CD14-positive monocyte (primary cell): Measurements from ENCODE around the gene APOL1. TPM values are rescaled to one million over a fixed set of nuclear protein-coding genes. Genes with fewer than 3 reads are reported as not detected.
A peak's percentile ranks its signal among the peaks of the same experiment; 100 is the strongest.

ENCODE experiments used
- DNase-seq, 3 donors: peaks; one replicate each; pipeline ENCODE4 v3.0.0-alpha.2; 2011 to 2022
- H2AFZ ChIP-seq: 2 replicates; pipeline ENCODE4 v1.6.0; 2012; ENCODE audit warnings: mild to moderate bottlenecking, low read depth, low read length, inconsistent platforms; ENCODE audit not compliant: insufficient read depth, poor library complexity, severe bottlenecking
- H3K27ac ChIP-seq, 2 donors: 1 replicate in 1 of 2; 2 replicates in 1 of 2; pipeline ENCODE4 v1.5.1; 2012 to 2013; ENCODE audit warnings: low read length in 2 of 2, control low read depth in 1 of 2, inconsistent platforms in 1 of 2, low read depth in 1 of 2, mild to moderate bottlenecking in 1 of 2
- H3K27me3 ChIP-seq, 2 donors: one replicate each; pipeline versions ENCODE4 v1.6.0 to v1.6.1; 2011 to 2013; ENCODE audit warnings: low read length in 2 of 2; ENCODE audit not compliant: control insufficient read depth in 2 of 2, insufficient read depth in 2 of 2
- H3K36me3 ChIP-seq, 2 donors: replicated peaks in 1 of 2; 1 replicate in 1 of 2; 2 replicates in 1 of 2; pipeline versions ENCODE4 v1.5.1 to v1.6.1; 2012 to 2013; ENCODE audit warnings: low read length in 2 of 2, control low read depth in 1 of 2, inconsistent platforms in 1 of 2, mild to moderate bottlenecking in 1 of 2; ENCODE audit not compliant: insufficient read depth in 2 of 2, control insufficient read depth in 1 of 2
- H3K4me1 ChIP-seq, 2 donors: 1 replicate in 1 of 2; 2 replicates in 1 of 2; pipeline versions ENCODE4 v1.5.1 to v1.6.1; 2012 to 2013; ENCODE audit warnings: low read length in 2 of 2, control low read depth in 1 of 2, inconsistent platforms in 1 of 2, mild to moderate bottlenecking in 1 of 2, moderate library complexity in 1 of 2; ENCODE audit not compliant: insufficient read depth in 2 of 2, control insufficient read depth in 1 of 2
- H3K4me2 ChIP-seq: replicated peaks from 2 replicates; pipeline ENCODE3; 2012; ENCODE audit warnings: low read length, moderate library complexity, mild to moderate bottlenecking; ENCODE audit not compliant: poor library complexity, severe bottlenecking; ENCODE audit errors: extremely low read depth
- H3K4me3 ChIP-seq, 3 experiments: fragments of 200-600 bp in 1 of 3; sonication (generic) in 1 of 3; replicated peaks in 1 of 3; 1 replicate in 2 of 3; 2 replicates in 1 of 3; pipeline ENCODE4 v1.5.1; 2011 to 2013; ENCODE audit warnings: low read length in 3 of 3, mild to moderate bottlenecking in 3 of 3, control low read depth in 2 of 3, low read depth in 2 of 3, inconsistent platforms in 1 of 3, moderate library complexity in 1 of 3
- H3K79me2 ChIP-seq: 2 replicates; pipeline ENCODE4 v1.6.0; 2012; ENCODE audit warnings: mild to moderate bottlenecking, control low read depth, inconsistent platforms, low read length, moderate library complexity; ENCODE audit not compliant: insufficient read depth
- H3K9ac ChIP-seq: 2 replicates; pipeline ENCODE4 v1.6.0; 2017; ENCODE audit warnings: low read length, mild to moderate bottlenecking; ENCODE audit not compliant: insufficient read depth, poor library complexity, severe bottlenecking
- H3K9me3 ChIP-seq, 2 donors: replicated peaks in 1 of 2; 1 replicate in 1 of 2; 2 replicates in 1 of 2; pipeline versions ENCODE4 v1.5.1 to v1.6.1; 2012 to 2013; ENCODE audit warnings: low read length in 2 of 2, control low read depth in 1 of 2; ENCODE audit not compliant: control insufficient read depth in 1 of 2, insufficient read depth in 1 of 2
- H4K20me1 ChIP-seq: 2 replicates; pipeline ENCODE4 v1.6.0; 2012; ENCODE audit warnings: mild to moderate bottlenecking, low read length, control low read depth, moderate library complexity; ENCODE audit not compliant: insufficient read depth
- H3K27ac Mint-ChIP-seq, 7 donors: one replicate each; pipeline ENCODE4 v1.8.0; 2020; ENCODE audit warnings: mild to moderate bottlenecking in 7 of 7, mixed read lengths in 7 of 7, moderate library complexity in 6 of 7, inconsistent platforms in 2 of 7
- H3K27me3 Mint-ChIP-seq, 3 donors: one replicate each; pipeline ENCODE4 v1.8.0; 2021 to 2022; ENCODE audit warnings: low read depth in 3 of 3, mild to moderate bottlenecking in 3 of 3, mixed read lengths in 3 of 3, moderate library complexity in 3 of 3, inconsistent platforms in 1 of 3
- H3K36me3 Mint-ChIP-seq, 2 donors: one replicate each; pipeline ENCODE4 v1.8.0; 2020; ENCODE audit warnings: mixed read lengths in 2 of 2, inconsistent platforms in 1 of 2, mild to moderate bottlenecking in 1 of 2
- H3K4me1 Mint-ChIP-seq: one replicate; pipeline ENCODE4 v1.8.0; 2020; ENCODE audit warnings: mild to moderate bottlenecking, mixed read lengths
- H3K4me3 Mint-ChIP-seq, 2 donors: one replicate each; pipeline ENCODE4 v1.8.0; 2020; ENCODE audit warnings: mild to moderate bottlenecking in 2 of 2, mixed read lengths in 2 of 2, moderate library complexity in 1 of 2
- H3K9me3 Mint-ChIP-seq, 7 donors: one replicate each; pipeline ENCODE4 v1.8.0; 2020 to 2022; ENCODE audit warnings: mixed read lengths in 7 of 7, mild to moderate bottlenecking in 6 of 7, moderate library complexity in 6 of 7, inconsistent platforms in 2 of 7
- CTCF ChIP-seq: fragments of 200-600 bp; IDR thresholded peaks from one replicate; pipeline ENCODE4 v1.8.0; 2022; ENCODE audit warnings: antibody characterized with exemption, mild to moderate bottlenecking
- WGBS: methylation state at CpG from one replicate; pipeline ENCODE4 v1.1.5; 2013; ENCODE audit warnings: missing lambda C conversion rate; ENCODE audit not compliant: insufficient coverage; 5-methylcytosine and 5-hydroxymethylcytosine counted together
- intact Hi-C, 2 donors: fragments of 100-400 bp; cut with micrococcal nuclease; formaldehyde crosslinking; loops; one replicate each; pipeline versions ENCODE4 v1.15.0 to v1.15.1; 2023
- polyA plus RNA-seq, 3 donors: library from polyadenylated mRNA; depleted of rRNA in 1 of 3; unstranded in 2 of 3; stranded (reverse) in 1 of 3; fragments of 300-500 nt in 2 of 3; fragments of >200 nt in 1 of 3; fragmentation: Illumina TruSeq in 2 of 3; gene quantifications; 1 replicate in 2 of 3; 2 replicates in 1 of 3; pipeline ENCODE4 v1.2.3, GENCODE V29; 2012 to 2021

The APOL1 gene
- polyA plus RNA-seq, 3 donors = 3.4 to 7.5 (median 6.1) TPM

GRCh38 chr22:36235585-36235984, 17.3 kb upstream of the APOL1 start:
- Mint-ChIP-seq H3K4me1 (peaks cover 56% of the 10 kb centered on the region), H3K27me3 (no peaks in the 10 kb centered on the region), H3K36me3 (peaks cover 64 to 65% of the 10 kb centered on the region in 2 donors), H3K4me3 (no peak overlapping the region), H3K9me3 (peaks cover 0 to 4% (median 0%) of the 10 kb centered on the region in 7 donors), H3K27ac (no peak overlapping the region)
- H3K79me2 ChIP-seq = peaks cover 40% of the 10 kb centered on the region
- H3K27me3 ChIP-seq = no peaks in the 10 kb centered on the region
- H2AFZ ChIP-seq = no peak overlapping the region
- no peak for TF ChIP-seq CTCF
- H4K20me1 ChIP-seq = peaks cover 55% of the 10 kb centered on the region
- 92% methylated on average over 2 of the region's 3 CpGs for WGBS
- intact Hi-C loops = no loop called here
- H3K9ac ChIP-seq = no peak overlapping the region
- H3K9me3 ChIP-seq = no peaks in the 10 kb centered on the region
- no peak overlapping the region for H3K4me2 ChIP-seq
- DNase-seq = no peak
- H3K36me3 ChIP-seq = peaks cover 36 to 64% of the 10 kb centered on the region in 2 donors
- no peak overlapping the region for H3K27ac ChIP-seq
- H3K4me1 ChIP-seq = peaks cover 20 to 41% of the 10 kb centered on the region in 2 donors
- no peak overlapping the region for H3K4me3 ChIP-seq

- 98% methylated on average over 10 of the region's 14 CpGs for WGBS
- Mint-ChIP-seq H3K27ac (peak overlapping the region in 2 of 7 donors; percentile 31 to 36), H3K36me3 (peaks cover 53 to 55% of the 10 kb centered on the region in 2 donors), H3K9me3 (peaks cover 0 to 4% (median 0%) of the 10 kb centered on the region in 7 donors), H3K4me3 (peak overlapping the region in 1 of 2 donors; percentile 22), H3K27me3 (no peaks in the 10 kb centered on the region), H3K4me1 (peaks cover 56% of the 10 kb centered on the region)
- Histone ChIP-seq H4K20me1 (peaks cover 54% of the 10 kb centered on the region), H3K9me3 (no peaks in the 10 kb centered on the region), H3K4me3 (no peak overlapping the region), H3K79me2 (peaks cover 40% of the 10 kb centered on the region), H2AFZ (no peak overlapping the region), H3K36me3 (peaks cover 26 to 53% of the 10 kb centered on the region in 2 donors), H3K4me2 (no peak overlapping the region), H3K27me3 (no peaks in the 10 kb centered on the region), H3K27ac (peak overlapping the region in 1 of 2 donors; percentile 93), H3K4me1 (peaks cover 20 to 41% of the 10 kb centered on the region in 2 donors), H3K9ac (no peak overlapping the region)
- no peak for TF ChIP-seq CTCF
- intact Hi-C loops = no loop called here
- no peak for DNase-seq
Observed at GRCh38 chr22:36236388-36237319, 16.3 kb upstream of the APOL1 start.
